A673 (cell line): ENCODE results near the gene PTPRK. TPM values are rescaled to one million over a fixed set of nuclear protein-coding genes. Genes with fewer than 3 reads are reported as not detected.

Source experiments
- BruUV-seq: library from RNA; stranded (reverse); fragments of 400-500 nt; replicated peaks from 2 replicates; lab custom pipeline; 2021; lab: Mats Ljungman, UMichigan
- CTCF ChIA-PET: fragments of 300-600 bp; sonication (Branson Sonifier 250); formaldehyde crosslinking; loops from one replicate; lab custom pipeline; 2022; ENCODE audit warnings: antibody characterized with exemption; lab: Charles Lee
- POLR2A ChIA-PET: fragments of 300-600 bp; sonication (Branson Sonifier 250); formaldehyde crosslinking; loops from one replicate; lab custom pipeline; 2022; ENCODE audit warnings: antibody characterized with exemption; ENCODE audit not compliant: low non-redundant PET; lab: Charles Lee
- DNase-seq: peaks from one replicate; pipeline ENCODE4 v3.0.0-alpha.2; 2015; ENCODE audit warnings: low spot score
- H3K27ac ChIP-seq: fragments of 200-600 bp; sonication (generic); 2 replicates; pipeline ENCODE4 v1.5.1; 2016; ENCODE audit warnings: mixed run types, low read depth, mild to moderate bottlenecking, mixed read lengths, antibody characterized with exemption, low read length; ENCODE audit not compliant: poor library complexity, severe bottlenecking
- H3K27me3 ChIP-seq: fragments of 200-600 bp; sonication (generic); replicated peaks from 2 replicates; pipeline ENCODE4 v1.6.1; 2017; ENCODE audit warnings: mixed run types, low read depth, mild to moderate bottlenecking, mixed read lengths, antibody characterized with exemption, low read length; ENCODE audit not compliant: insufficient read depth, poor library complexity
- H3K36me3 ChIP-seq: fragments of 200-600 bp; sonication (generic); 2 replicates; pipeline ENCODE4 v1.6.1; 2016; ENCODE audit warnings: mixed run types, mild to moderate bottlenecking, mixed read lengths, antibody characterized with exemption, low read length; ENCODE audit not compliant: insufficient read depth, poor library complexity, severe bottlenecking
- H3K4me1 ChIP-seq: fragments of 200-600 bp; sonication (generic); 2 replicates; pipeline ENCODE4 v1.6.1; 2017; ENCODE audit warnings: mixed run types, mild to moderate bottlenecking, mixed read lengths, antibody characterized with exemption, low read length; ENCODE audit not compliant: insufficient read depth, poor library complexity, severe bottlenecking
- H3K4me3 ChIP-seq: fragments of 200-600 bp; sonication (generic); 2 replicates; pipeline ENCODE4 v1.5.1; 2016; ENCODE audit warnings: low read depth, mixed run types, mild to moderate bottlenecking, mixed read lengths, low read length; ENCODE audit not compliant: poor library complexity, severe bottlenecking
- H3K9me3 ChIP-seq: fragments of 200-600 bp; sonication (generic); 2 replicates; pipeline ENCODE4 v1.6.1; 2016; ENCODE audit warnings: mixed run types, low read depth, mild to moderate bottlenecking, mixed read lengths, antibody characterized with exemption, low read length; ENCODE audit not compliant: poor library complexity, severe bottlenecking
- EZH2 ChIP-seq: fragments of 200-600 bp; sonication (generic); IDR thresholded peaks from 2 replicates; pipeline ENCODE4 v1.6.1; 2017; ENCODE audit warnings: borderline replicate concordance, low read depth, mild to moderate bottlenecking, mixed read lengths, antibody characterized with exemption, low read length; ENCODE audit not compliant: poor library complexity, severe bottlenecking
- intact Hi-C: fragments of 100-400 bp; cut with micrococcal nuclease; formaldehyde crosslinking; loops from one replicate; pipeline ENCODE4 v1.10.0; 2022; ENCODE audit not compliant: unreplicated experiment
- total RNA-seq: library from RNA; stranded (reverse); gene quantifications from 2 replicates; pipeline ENCODE4 v1.2.3, GENCODE V29; 2021
- TF ChIP-seq, protein P1 (sequence below): fragments of 300-800, 200-600 bp; sonication (generic); conservative IDR thresholded peaks from 2 replicates; pipeline ENCODE4 v1.5.1; 2017; ENCODE audit warnings: low read depth, mild to moderate bottlenecking, antibody characterized with exemption, low read length, moderate library complexity, mixed read lengths

The PTPRK gene
- total RNA-seq, 1 experiment from 2014 or later = 77.3 TPM

- Histone ChIP-seq H3K9me3 (no peaks in the 10 kb centered on the region), H3K4me3 (no peak overlapping the region), H3K36me3 (no peaks in the 10 kb centered on the region), H3K27ac (no peak overlapping the region), H3K27me3 (no peaks in the 10 kb centered on the region), H3K4me1 (peaks cover 24% of the 10 kb centered on the region)
- intact Hi-C loops = loop anchor here (10.0 kb wide), 1 partner anchor 395 kb away; no protein-coding TSS in a partner anchor
- ChIA-PET POLR2A (no interaction called here), CTCF (interaction anchor here (0.5 to 0.7 kb wide), 2 partner anchors 180 to 824 kb away, joined by 3 to 5 read pairs; partner anchors contain the start of gene PTPRK)
- no TSS peak for BruUV-seq
- no peak for TF ChIP-seq EZH2
- TF ChIP-seq, protein P1, sequence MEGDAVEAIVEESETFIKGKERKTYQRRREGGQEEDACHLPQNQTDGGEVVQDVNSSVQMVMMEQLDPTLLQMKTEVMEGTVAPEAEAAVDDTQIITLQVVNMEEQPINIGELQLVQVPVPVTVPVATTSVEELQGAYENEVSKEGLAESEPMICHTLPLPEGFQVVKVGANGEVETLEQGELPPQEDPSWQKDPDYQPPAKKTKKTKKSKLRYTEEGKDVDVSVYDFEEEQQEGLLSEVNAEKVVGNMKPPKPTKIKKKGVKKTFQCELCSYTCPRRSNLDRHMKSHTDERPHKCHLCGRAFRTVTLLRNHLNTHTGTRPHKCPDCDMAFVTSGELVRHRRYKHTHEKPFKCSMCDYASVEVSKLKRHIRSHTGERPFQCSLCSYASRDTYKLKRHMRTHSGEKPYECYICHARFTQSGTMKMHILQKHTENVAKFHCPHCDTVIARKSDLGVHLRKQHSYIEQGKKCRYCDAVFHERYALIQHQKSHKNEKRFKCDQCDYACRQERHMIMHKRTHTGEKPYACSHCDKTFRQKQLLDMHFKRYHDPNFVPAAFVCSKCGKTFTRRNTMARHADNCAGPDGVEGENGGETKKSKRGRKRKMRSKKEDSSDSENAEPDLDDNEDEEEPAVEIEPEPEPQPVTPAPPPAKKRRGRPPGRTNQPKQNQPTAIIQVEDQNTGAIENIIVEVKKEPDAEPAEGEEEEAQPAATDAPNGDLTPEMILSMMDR = no peak
- DNase-seq = no peak
Observed at GRCh38 chr6:128339635-128340450, 180.6 kb downstream of the PTPRK start.

DNA sequence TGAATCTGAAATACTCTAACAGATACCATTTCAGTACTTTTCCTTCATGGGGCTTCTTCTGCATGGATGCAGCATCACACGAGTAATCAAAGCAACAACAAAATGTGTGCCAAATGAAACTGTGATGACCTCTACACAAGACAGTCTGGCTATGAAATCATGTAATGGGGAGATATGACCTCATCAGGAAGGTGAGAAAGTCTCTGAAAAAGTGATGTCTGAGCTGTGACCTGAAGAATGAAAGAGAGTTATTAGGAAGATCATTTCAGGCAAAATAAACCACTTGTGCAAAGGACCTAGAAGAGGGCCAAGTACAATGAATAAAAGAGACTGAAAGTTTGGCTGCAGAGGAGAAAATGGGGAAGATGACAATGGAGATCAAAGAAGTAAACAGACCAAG, 182.8 kb downstream of the PTPRK start:
- DNase-seq = no peak
- BruUV-seq = no TSS peak
- ChIA-PET CTCF (no interaction called here), POLR2A (no interaction called here)
- no peak for TF ChIP-seq EZH2
- TF ChIP-seq, protein P1 = no peak
- Histone ChIP-seq H3K4me1 (peaks cover 43% of the 10 kb centered on the region), H3K27ac (no peak overlapping the region), H3K36me3 (no peaks in the 10 kb centered on the region), H3K9me3 (no peaks in the 10 kb centered on the region), H3K4me3 (no peak overlapping the region), H3K27me3 (no peaks in the 10 kb centered on the region)
- intact Hi-C loops = loop anchor here (10.0 kb wide), 1 partner anchor 397 kb away; no protein-coding TSS in a partner anchor

GRCh38 chr6:128336436-128337095, 183.8 kb downstream of the PTPRK start:
- H3K9me3 ChIP-seq = no peaks in the 10 kb centered on the region
- peak; percentile 59 for DNase-seq
- TF ChIP-seq, protein P1 = no peak
- no peaks in the 10 kb centered on the region for H3K27me3 ChIP-seq
- ChIA-PET CTCF (no interaction called here), POLR2A (no interaction called here)
- no peaks in the 10 kb centered on the region for H3K36me3 ChIP-seq
- H3K4me1 ChIP-seq = peaks cover 52% of the 10 kb centered on the region
- no peak overlapping the region for H3K4me3 ChIP-seq
- no peak overlapping the region for H3K27ac ChIP-seq
- intact Hi-C loops = loop anchor here (10.0 kb wide), 1 partner anchor 398 kb away; no protein-coding TSS in a partner anchor
- BruUV-seq = no TSS peak
